HL-60/S4 treated with retinoic acid at 250 ng/mL for 4 days and 3 days (cell line): ENCODE data around the gene NCKAP5.

Experiments used
- in situ Hi-C: fragments of 300-500 bp; cut with MboI; formaldehyde crosslinking; loops from 2 replicates; pipeline ENCODE4 v1.7.0; 2022; ENCODE audit warnings: low sequenced_read_pairs

Gene NCKAP5

GRCh38 chr2:133123393-133123792, 444.9 kb downstream of the NCKAP5 start:
- in situ Hi-C loops, result no loop called here

DNA sequence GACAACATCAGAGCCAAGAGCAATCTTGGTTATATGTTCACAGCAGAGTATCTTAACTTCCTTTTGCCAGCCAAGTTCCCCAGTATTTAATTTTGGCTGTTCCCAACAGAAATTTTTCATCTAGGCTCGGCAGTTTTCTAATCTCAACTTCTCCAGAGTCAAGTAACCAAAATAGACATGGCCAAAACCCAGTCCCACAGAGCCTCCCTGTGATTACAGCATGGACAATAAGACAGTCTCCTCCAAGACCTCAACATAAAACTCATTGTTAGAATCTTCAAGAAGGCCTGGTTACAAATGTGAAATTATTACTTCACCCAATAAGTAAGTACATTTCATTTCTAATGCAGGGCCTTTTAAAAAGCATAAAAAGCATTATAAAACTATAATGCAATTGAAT, 445.7 kb downstream of the NCKAP5 start:
- in situ Hi-C loops, result no loop called here

DNA sequence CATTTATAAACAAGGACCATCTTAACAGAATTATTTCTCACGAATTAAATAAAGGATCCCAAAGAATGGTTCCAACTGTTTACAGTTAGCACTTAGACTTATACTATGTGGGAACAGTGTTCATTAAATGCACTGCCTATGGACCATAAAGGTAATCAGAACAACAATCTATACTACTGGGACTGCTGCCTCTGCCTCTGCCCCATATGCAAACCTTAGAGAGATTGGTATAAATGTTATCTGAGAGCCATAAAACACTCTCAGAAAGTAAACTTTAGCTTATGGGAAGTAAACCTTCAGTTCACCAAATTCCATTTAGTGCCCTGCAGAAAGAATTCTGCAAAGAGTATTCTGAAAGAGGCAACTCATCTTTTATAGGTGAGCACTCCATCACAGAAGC, 448.0 kb downstream of the NCKAP5 start:
- in situ Hi-C loops, result no loop called here

- in situ Hi-C loops, result no loop called here
Observed at GRCh38 chr2:133110201-133110600, 458.1 kb downstream of the NCKAP5 start.

DNA sequence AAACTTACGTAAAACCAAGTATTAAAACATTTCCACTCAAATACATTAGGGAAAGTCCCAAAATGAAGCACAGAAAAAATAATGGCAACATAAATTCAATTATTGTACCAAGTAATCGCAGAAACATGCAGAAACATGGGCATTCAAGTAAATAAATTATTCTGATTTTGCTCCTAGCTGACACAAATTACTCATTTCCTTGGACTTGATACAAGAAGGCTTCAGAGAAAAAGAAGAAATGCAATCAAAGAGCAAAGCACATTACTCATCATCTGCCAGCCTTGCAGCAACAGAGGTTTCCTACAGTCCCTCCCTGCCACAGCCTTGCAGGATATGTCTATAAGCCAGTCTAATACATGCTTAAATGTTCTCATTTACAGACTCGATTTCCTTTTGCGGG, 458.5 kb downstream of the NCKAP5 start:
- in situ Hi-C loops, result no loop called here

DNA sequence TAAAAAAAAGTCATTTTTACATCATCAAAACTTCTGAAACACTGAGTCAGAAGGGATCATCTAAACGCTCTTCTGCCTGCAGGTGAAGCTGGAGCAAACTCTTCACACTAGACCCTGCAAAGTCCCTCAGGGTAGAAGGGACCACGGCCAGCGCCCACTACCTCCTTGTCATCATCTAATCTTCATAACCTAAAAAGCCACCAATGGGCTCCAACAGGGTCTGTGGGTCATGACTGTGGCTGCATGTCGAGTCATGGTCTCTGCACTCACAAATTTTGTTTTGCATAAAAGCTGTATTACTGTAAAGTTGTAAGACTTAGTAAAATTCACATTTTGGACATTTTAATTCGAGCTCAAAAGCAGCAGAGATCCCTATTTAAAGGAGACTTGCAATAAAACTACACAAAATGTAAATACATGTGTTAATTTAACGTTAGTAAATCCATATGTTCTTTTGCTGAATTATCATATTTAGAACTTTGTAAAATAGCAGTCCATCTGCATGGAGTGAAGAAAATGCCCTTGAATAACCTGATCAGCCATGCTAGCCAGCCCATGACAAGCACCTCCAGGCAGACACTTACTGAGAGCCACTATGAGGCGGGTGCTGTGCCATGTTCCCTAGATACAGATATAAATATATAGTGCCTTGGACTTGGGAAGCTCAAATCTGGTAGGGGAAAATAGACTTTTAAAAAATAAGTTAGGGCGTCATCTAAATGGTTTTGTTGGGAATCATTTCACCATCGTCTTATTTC, 461.0 kb downstream of the NCKAP5 start:
- in situ Hi-C loops, result no loop called here

- in situ Hi-C loops, result no loop called here
Observed at GRCh38 chr2:133104871-133105270, 463.4 kb downstream of the NCKAP5 start.

DNA sequence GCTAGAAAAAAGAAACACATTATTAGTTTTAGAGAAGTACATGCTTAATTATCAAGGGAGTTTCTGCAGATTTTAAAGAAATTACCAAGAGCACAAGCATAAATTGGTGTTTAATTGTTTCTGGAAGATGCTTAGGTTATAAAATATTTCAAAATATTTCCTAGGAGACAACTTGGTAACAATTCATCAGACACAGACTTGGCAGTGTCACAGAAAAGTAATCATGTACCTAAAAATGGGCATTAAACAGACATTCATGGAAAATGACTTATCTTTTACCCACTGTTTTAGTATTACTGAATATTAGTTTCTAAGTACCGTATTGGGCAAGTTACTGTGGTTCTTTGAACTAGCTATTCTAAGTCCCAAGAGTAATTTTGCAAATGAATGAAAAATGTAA, 469.5 kb downstream of the NCKAP5 start:
- in situ Hi-C loops, result no loop called here

- in situ Hi-C loops, result no loop called here
Observed at GRCh38 chr2:133097666-133098065, 470.6 kb downstream of the NCKAP5 start.

DNA sequence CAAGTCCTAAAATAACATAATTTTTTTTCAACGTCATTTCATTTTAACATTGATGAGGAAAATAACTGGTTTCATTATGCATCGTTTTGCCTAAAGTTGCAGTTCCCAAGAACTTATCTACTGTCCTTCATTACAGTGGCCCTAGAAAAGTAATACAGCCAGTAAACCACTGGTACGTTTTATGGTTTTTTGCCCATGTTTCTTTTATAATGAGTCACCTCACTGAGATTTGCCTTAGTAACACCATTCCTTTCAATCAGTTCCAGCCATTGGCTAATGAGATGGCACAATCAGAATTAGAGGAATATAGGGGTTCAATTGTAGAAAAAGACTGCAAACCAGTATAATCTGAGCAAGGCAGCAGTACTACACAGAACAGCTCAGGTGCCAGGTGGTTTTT, 475.7 kb downstream of the NCKAP5 start:
- in situ Hi-C loops, result no loop called here

GRCh38 chr2:133090358-133090757, 477.9 kb downstream of the NCKAP5 start:
- in situ Hi-C loops, result no loop called here

GRCh38 chr2:133086176-133086575, 482.1 kb downstream of the NCKAP5 start:
- in situ Hi-C loops, result no loop called here

GRCh38 chr2:133085646-133086045, 482.6 kb downstream of the NCKAP5 start:
- in situ Hi-C loops, result no loop called here

GRCh38 chr2:133082034-133082433, 486.2 kb downstream of the NCKAP5 start:
- in situ Hi-C loops, result no loop called here

DNA sequence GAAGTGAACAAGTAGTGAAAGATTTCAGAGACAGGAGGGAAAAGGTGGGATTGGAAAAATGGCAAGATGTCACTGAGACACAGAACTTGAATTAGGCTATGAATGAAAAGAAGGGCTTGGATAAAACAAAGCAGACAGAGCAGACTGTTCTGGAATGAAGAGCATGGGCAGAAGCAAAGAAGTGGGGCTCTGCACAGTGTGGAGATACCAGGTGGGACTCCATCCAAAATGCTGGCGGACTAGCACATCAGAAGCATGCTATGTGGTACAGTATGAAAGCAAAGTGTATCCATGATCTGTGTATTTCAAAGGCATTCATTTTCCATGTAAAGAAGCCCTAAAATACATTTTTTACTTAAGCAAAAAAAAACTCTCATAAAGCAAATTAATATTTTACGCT, 487.4 kb downstream of the NCKAP5 start:
- in situ Hi-C loops, result no loop called here

- in situ Hi-C loops, result no loop called here
Observed at GRCh38 chr2:133078667-133079411, 489.4 kb downstream of the NCKAP5 start.

GRCh38 chr2:133077269-133077822, 490.9 kb downstream of the NCKAP5 start:
- in situ Hi-C loops, result no loop called here

DNA sequence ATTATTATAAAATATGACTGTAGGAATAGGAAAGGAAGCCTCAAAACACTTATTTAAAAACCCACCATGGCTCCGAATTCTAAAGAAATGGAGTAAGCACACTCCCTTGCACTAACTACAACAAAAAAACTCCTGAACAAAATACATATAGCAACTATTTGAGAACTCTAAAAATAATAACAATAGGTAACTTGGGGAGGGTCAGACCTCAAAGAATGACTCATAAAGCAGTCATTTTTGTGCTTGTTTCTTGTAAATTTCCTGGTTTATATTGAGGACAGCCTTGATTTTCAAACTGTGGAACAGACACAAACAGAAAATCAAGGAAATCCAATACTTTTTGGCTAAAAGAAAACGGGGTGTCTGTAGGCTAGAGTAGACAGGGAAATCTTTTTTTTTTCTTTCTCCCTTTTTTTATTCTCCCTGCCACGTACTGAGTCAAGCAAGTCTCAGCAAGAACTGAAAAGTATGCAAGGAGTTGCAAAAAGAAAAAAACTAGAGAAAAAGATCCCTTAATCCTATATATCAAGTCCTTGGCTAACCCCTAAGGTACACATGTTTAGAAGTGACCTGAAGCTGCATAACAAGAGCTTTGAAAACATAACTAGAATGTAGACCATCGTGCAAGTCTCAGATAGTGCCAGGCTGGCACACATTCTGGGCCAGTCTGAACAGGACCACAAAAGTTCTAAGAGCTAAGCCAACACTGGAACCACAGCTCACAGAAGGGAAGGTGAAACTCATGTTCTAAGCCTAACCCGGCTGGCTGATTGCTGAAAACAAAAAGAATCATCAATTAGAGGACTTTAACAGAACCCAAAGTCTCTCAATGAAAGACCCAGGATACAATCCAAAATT, 495.2 kb downstream of the NCKAP5 start:
- in situ Hi-C loops, result no loop called here

DNA sequence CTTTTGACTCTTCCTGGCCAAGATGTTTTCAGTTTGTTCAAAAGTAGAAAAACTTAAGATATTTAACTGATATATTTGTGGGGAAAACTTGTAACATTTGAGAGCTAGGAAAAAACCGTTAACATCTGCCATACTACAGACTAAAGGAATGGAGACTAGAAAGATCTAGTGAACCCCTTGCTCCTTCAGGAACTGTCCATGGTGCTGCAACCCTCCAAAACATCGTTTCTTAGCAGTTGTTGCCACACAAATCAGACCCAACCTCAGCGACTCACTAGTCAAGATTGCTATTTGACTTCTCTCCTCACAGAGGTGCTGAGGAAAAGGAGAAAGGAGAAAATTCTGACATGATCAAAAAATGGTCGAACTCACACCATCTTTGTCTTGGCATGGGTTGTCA, 504.5 kb downstream of the NCKAP5 start:
- in situ Hi-C loops, result no loop called here

DNA sequence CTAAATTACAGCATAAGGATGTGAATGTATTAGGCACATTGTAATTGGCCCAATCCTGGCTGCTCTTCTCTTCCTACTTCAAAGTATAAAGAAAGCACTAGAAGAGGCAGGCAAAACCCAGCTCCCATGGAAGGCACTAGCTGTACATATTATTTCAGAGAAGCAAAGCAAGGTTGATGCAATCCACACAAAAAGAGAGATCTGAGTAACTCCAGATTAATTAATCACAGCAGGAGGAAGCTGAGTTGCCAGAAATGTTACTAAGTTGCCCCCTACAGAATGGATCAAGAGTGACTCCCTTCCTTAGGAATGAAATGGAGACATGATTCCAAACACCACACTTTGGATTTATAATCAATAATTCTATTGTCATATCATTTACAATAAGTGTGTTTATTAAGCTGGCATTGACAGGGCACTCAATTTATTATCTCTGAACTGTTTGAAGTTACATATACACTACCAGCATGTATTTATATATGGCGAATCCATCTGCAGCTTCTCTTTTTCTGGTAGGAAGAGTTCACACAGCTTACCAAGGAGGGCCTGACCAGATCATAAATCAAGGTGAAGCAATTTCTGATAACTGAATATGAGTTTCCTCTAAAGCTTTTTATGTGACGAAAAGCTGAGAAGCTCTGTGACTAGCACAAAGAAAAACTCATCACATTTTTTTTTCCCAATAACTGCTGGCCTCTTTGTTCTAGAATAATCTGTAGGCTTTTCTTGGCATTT, 505.2 kb downstream of the NCKAP5 start:
- in situ Hi-C loops, result no loop called here
